K562 (cell line): Measurements from ENCODE around the gene AHI1. TPM values are rescaled to one million over a fixed set of nuclear protein-coding genes. Genes with fewer than 3 reads are reported as not detected.

Source experiments
- EGR1 ChIP-seq: fragments of 450-650 bp; conservative IDR thresholded peaks from 2 replicates; pipeline ENCODE4 v1.6.1; 2017; ENCODE audit warnings: mild to moderate bottlenecking
- FOXA1 ChIP-seq: fragments of 450-650 bp; IDR thresholded peaks from 2 replicates; pipeline ENCODE4 v1.6.1; 2016; ENCODE audit warnings: mild to moderate bottlenecking, borderline replicate concordance
- HEY1 ChIP-seq: fragments of 250-450 bp; sonication (Bioruptor Pico); IDR thresholded peaks from 2 replicates; pipeline ENCODE4 v1.5.0; 2020; ENCODE audit warnings: mild to moderate bottlenecking, moderate library complexity, borderline replicate concordance
- TAF1 ChIP-seq: IDR thresholded peaks from 2 replicates; pipeline ENCODE4 v1.6.1; 2011; ENCODE audit warnings: mild to moderate bottlenecking, low read length, moderate library complexity; ENCODE audit not compliant: insufficient read depth, control insufficient read depth, severe bottlenecking; ENCODE audit errors: extremely low read depth
- TOE1 ChIP-seq, 2 experiments: fragments of 450-650 bp in 1 of 2; sonication (generic) in 1 of 2; formaldehyde crosslinking in 1 of 2; IDR thresholded peaks; 2 replicates each; pipeline versions ENCODE4 v1.7.1 to v1.8.0; 2016 to 2022; ENCODE audit warnings: borderline replicate concordance in 2 of 2, mild to moderate bottlenecking in 2 of 2, antibody characterized with exemption in 1 of 2, inconsistent platforms in 1 of 2, low read depth in 1 of 2, missing genetic modification reagents in 1 of 2, moderate library complexity in 1 of 2
- ZNF384 ChIP-seq: IDR thresholded peaks from 2 replicates; pipeline ENCODE4 v1.6.1; 2012; ENCODE audit warnings: low read depth, low read length, improper control_type of control experiment
- polyA plus RNA-seq, 8 experiments: library from polyadenylated mRNA; depleted of rRNA in 4 of 8; stranded (reverse) in 5 of 8; unstranded in 3 of 8; fragments of >200 nt; fragmentation: Nextera tagmentation in 2 of 8; fragmentation: Illumina TruSeq in 1 of 8; extraction: Ambion mirVana in 2 of 8; extraction: Trizol in 1 of 8; gene quantifications; 2 replicates each; pipeline versions ENCODE4 v1.2.1 to v1.2.3, GENCODE V29; 2011 to 2014; ENCODE audit warnings: inconsistent platforms in 1 of 8, missing spikeins in 1 of 8
- total RNA-seq, 7 experiments: library from RNA; depleted of rRNA in 6 of 7; stranded (reverse); fragments of >200 nt in 6 of 7; fragmentation: Illumina TruSeq in 2 of 7; extraction: Trizol in 2 of 7; gene quantifications; 2 replicates each; pipeline versions ENCODE4 v1.2.1 to v1.2.3, GENCODE V29; 2011 to 2021; ENCODE audit warnings: low replicate concordance in 1 of 7
- TF ChIP-seq, protein P1 (sequence below), 2 experiments: fragments of 450-650 bp in 1 of 2; sonication (generic) in 1 of 2; formaldehyde crosslinking in 1 of 2; IDR thresholded peaks; 2 replicates each; pipeline versions ENCODE4 v1.7.1 to v1.9.0; 2016 to 2022; ENCODE audit warnings: inconsistent platforms in 1 of 2, mild to moderate bottlenecking in 1 of 2, missing genetic modification reagents in 1 of 2
- TF ChIP-seq, protein P2 (sequence below): sonication (generic); formaldehyde crosslinking; IDR thresholded peaks from 2 replicates; pipeline ENCODE4 v1.9.0; 2022; ENCODE audit warnings: mild to moderate bottlenecking, missing genetic modification reagents
- TF ChIP-seq, protein P3 (sequence below): sonication (generic); formaldehyde crosslinking; IDR thresholded peaks from 2 replicates; pipeline ENCODE4 v1.5.0; 2020; ENCODE audit warnings: missing genetic modification reagents

Gene AHI1
- total and polyA plus RNA-seq, 9 of the 15 experiments (the other 6 are each of a cell fraction or from before 2014, with no cell fraction given), result 24.7 to 54.9 (median 32.2) TPM

DNA sequence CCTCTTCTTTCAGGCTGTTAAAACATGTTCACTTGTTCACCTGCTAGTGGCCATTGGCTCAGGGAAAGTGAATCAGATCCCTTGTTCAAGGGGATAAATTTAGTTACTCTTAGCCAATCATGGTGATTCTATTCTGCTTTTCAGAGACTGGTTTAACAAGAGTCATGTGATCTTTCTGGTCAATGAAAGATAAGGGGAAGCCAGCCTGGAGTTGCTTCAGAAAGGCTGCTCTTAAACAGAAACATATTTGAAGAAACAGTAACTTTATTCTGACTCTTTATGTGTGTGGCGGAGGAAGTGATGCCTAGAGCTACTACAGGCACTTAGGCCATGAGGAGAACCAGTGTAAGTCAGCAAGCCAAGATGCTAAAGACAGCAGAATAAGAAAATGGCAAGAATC lies 28.1 kb upstream of the AHI1 start (continued):
- TF ChIP-seq, protein P1, sequence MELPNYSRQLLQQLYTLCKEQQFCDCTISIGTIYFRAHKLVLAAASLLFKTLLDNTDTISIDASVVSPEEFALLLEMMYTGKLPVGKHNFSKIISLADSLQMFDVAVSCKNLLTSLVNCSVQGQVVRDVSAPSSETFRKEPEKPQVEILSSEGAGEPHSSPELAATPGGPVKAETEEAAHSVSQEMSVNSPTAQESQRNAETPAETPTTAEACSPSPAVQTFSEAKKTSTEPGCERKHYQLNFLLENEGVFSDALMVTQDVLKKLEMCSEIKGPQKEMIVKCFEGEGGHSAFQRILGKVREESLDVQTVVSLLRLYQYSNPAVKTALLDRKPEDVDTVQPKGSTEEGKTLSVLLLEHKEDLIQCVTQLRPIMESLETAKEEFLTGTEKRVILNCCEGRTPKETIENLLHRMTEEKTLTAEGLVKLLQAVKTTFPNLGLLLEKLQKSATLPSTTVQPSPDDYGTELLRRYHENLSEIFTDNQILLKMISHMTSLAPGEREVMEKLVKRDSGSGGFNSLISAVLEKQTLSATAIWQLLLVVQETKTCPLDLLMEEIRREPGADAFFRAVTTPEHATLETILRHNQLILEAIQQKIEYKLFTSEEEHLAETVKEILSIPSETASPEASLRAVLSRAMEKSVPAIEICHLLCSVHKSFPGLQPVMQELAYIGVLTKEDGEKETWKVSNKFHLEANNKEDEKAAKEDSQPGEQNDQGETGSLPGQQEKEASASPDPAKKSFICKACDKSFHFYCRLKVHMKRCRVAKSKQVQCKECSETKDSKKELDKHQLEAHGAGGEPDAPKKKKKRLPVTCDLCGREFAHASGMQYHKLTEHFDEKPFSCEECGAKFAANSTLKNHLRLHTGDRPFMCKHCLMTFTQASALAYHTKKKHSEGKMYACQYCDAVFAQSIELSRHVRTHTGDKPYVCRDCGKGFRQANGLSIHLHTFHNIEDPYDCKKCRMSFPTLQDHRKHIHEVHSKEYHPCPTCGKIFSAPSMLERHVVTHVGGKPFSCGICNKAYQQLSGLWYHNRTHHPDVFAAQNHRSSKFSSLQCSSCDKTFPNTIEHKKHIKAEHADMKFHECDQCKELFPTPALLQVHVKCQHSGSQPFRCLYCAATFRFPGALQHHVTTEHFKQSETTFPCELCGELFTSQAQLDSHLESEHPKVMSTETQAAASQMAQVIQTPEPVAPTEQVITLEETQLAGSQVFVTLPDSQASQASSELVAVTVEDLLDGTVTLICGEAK (IDR thresholded peaks at IDR 0.05), result peak; percentile 80
- TF ChIP-seq, protein P1 (CRISPR knock-in tag; IDR thresholded peaks at IDR 0.05), result no peak
- no peak for TF ChIP-seq ZNF384
- no peak for TF ChIP-seq EGR1
- TF ChIP-seq HEY1 (CRISPR knock-in tag), result 0 out of 2 replicates have a peak, but pooled peaks have one; percentile 55
- no peak for TF ChIP-seq TAF1
- TF ChIP-seq TOE1 (IDR thresholded peaks at IDR 0.05; ENCODE audit: borderline replicate concordance), result peak; percentile 89; the same call in 1 of the 2 replicates
- TF ChIP-seq TOE1 (CRISPR knock-in tag; IDR thresholded peaks at IDR 0.05; ENCODE audit: borderline replicate concordance, low read depth), result no peak
- TF ChIP-seq, protein P2, sequence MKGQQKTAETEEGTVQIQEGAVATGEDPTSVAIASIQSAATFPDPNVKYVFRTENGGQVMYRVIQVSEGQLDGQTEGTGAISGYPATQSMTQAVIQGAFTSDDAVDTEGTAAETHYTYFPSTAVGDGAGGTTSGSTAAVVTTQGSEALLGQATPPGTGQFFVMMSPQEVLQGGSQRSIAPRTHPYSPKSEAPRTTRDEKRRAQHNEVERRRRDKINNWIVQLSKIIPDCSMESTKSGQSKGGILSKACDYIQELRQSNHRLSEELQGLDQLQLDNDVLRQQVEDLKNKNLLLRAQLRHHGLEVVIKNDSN (CRISPR knock-in tag), result 0 out of 2 replicates have a peak, but pooled peaks have one; percentile 15
- TF ChIP-seq, protein P3, sequence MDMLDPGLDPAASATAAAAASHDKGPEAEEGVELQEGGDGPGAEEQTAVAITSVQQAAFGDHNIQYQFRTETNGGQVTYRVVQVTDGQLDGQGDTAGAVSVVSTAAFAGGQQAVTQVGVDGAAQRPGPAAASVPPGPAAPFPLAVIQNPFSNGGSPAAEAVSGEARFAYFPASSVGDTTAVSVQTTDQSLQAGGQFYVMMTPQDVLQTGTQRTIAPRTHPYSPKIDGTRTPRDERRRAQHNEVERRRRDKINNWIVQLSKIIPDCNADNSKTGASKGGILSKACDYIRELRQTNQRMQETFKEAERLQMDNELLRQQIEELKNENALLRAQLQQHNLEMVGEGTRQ, result peak; percentile 70
- no peak for TF ChIP-seq FOXA1
